HG02759 (cell line): ENCODE data around the gene PRLH.

Experiments
- ATAC-seq: cut with Tn5 transposase; IDR thresholded peaks from one replicate; pipeline ENCODE4 v1.9.1; 2021; ENCODE audit warnings: mild to moderate bottlenecking, moderate library complexity; ENCODE audit not compliant: unreplicated experiment

The PRLH gene

GRCh38 chr2:237563816-237564215 is 2.6 kb upstream of the PRLH start:
- ATAC-seq, result no peak

GRCh38 chr2:237564526-237565131 is 1.7 kb upstream of the PRLH start:
- ATAC-seq, result no peak

- ATAC-seq, result no peak
Measured at GRCh38 chr2:237565974-237566373, 400 bp upstream of the PRLH start.

- no peak for ATAC-seq
Measured at GRCh38 chr2:237567276-237568029, 1.1 kb downstream of the PRLH start.

GRCh38 chr2:237568121-237568660 is 1.8 kb downstream of the PRLH start:
- no peak for ATAC-seq

- no peak for ATAC-seq
Measured at GRCh38 chr2:237569041-237569440, 2.7 kb downstream of the PRLH start.

- ATAC-seq, result no peak
Measured at GRCh38 chr2:237569896-237570295, 3.5 kb downstream of the PRLH start.

- ATAC-seq, result no peak
Measured at GRCh38 chr2:237570776-237571335, 4.5 kb downstream of the PRLH start.

- no peak for ATAC-seq
Measured at GRCh38 chr2:237571551-237571950, 5.2 kb downstream of the PRLH start.

GRCh38 chr2:237572021-237572741 is 5.8 kb downstream of the PRLH start:
- peak; percentile 85 for ATAC-seq

GRCh38 chr2:237572742-237573101 is 6.3 kb downstream of the PRLH start:
- ATAC-seq, result no peak

GRCh38 chr2:237573721-237574415 is 7.5 kb downstream of the PRLH start:
- ATAC-seq, result no peak

GRCh38 chr2:237574467-237574866 is 8.1 kb downstream of the PRLH start:
- ATAC-seq, result no peak

- ATAC-seq, result no peak
Measured at GRCh38 chr2:237574894-237575868, 8.8 kb downstream of the PRLH start.

GRCh38 chr2:237575869-237576862 is 9.8 kb downstream of the PRLH start:
- ATAC-seq, result no peak

- no peak for ATAC-seq
Measured at GRCh38 chr2:237576974-237577373, 10.6 kb downstream of the PRLH start.

GRCh38 chr2:237577458-237577857 is 11.1 kb downstream of the PRLH start:
- no peak for ATAC-seq
